Stimulated activated CD4-positive, alpha-beta T cell treated with anti-CD3 and anti-CD28 coated beads, Interleukin-12 subunit alpha, Interleukin-12 subunit beta, amount 100 ng/mL, for 4 hours (primary cell): ENCODE data around the gene OGDHL.
"Not testable (repeated sequence)": the region's sequence is repeated elsewhere in the genome, so short reads cannot be mapped to it uniquely, and the experiment has no call there.

Experiments
- DNase-seq: peaks from one replicate; pipeline ENCODE4 v3.0.0-alpha.2; 2020

Gene OGDHL

GRCh38 chr10:49756031-49756430, 6.1 kb downstream of the OGDHL start:
- no peak for DNase-seq

GRCh38 chr10:49754951-49755350, 7.2 kb downstream of the OGDHL start:
- not testable (repeated sequence) for DNase-seq

- no peak for DNase-seq
These were observed 9.5 kb downstream of the OGDHL start for GRCh38 chr10:49752584-49752983.

GRCh38 chr10:49751636-49752510, 10.2 kb downstream of the OGDHL start:
- DNase-seq = no peak

GRCh38 chr10:49751216-49751615, 10.9 kb downstream of the OGDHL start:
- DNase-seq = no peak

GRCh38 chr10:49750546-49750945, 11.6 kb downstream of the OGDHL start:
- DNase-seq = no peak

- DNase-seq = no peak
These were observed 12.3 kb downstream of the OGDHL start for GRCh38 chr10:49749556-49750491.

- DNase-seq = no peak
These were observed 13.0 kb downstream of the OGDHL start for GRCh38 chr10:49749144-49749543.

GRCh38 chr10:49748006-49748405, 14.1 kb downstream of the OGDHL start:
- DNase-seq = no peak

GRCh38 chr10:49747303-49747646, 14.8 kb downstream of the OGDHL start:
- DNase-seq = no peak

- no peak for DNase-seq
These were observed 15.4 kb downstream of the OGDHL start for GRCh38 chr10:49746626-49747302.

GRCh38 chr10:49745756-49746155, 16.4 kb downstream of the OGDHL start:
- no peak for DNase-seq

GRCh38 chr10:49744924-49745605, 17.1 kb downstream of the OGDHL start:
- DNase-seq = no peak

GRCh38 chr10:49744091-49744685, 17.9 kb downstream of the OGDHL start:
- DNase-seq = no peak

- no peak for DNase-seq
These were observed 18.6 kb downstream of the OGDHL start for GRCh38 chr10:49743464-49744075.

GRCh38 chr10:49742683-49743463, 19.2 kb downstream of the OGDHL start:
- DNase-seq = no peak

GRCh38 chr10:49741108-49741995, 20.8 kb downstream of the OGDHL start:
- no peak for DNase-seq

- DNase-seq = no peak
These were observed 21.6 kb downstream of the OGDHL start for GRCh38 chr10:49740346-49741107.

- no peak for DNase-seq
These were observed 22.7 kb downstream of the OGDHL start for GRCh38 chr10:49739426-49739825.
